Skeletal muscle satellite cell (primary cell): ENCODE results near the gene SORBS2.

Source experiments
- H3K27me3 ChIP-seq: 2 replicates; pipeline ENCODE4 v1.7.0; 2013; ENCODE audit warnings: low read length; ENCODE audit not compliant: control insufficient read depth, insufficient read depth
- H3K36me3 ChIP-seq: 2 replicates; pipeline ENCODE4 v1.7.0; 2013; ENCODE audit warnings: mild to moderate bottlenecking, control low read depth, low read length; ENCODE audit not compliant: insufficient read depth
- H3K4me1 ChIP-seq: 2 replicates; pipeline ENCODE4 v1.7.0; 2013; ENCODE audit warnings: low read length; ENCODE audit not compliant: control insufficient read depth, insufficient read depth
- H3K4me2 ChIP-seq: 2 replicates; pipeline ENCODE4 v1.7.0; 2013; ENCODE audit warnings: mild to moderate bottlenecking, low read length
- H3K4me3 ChIP-seq: 2 replicates; pipeline ENCODE4 v1.7.0; 2013; ENCODE audit warnings: low read length
- H3K9ac ChIP-seq: 2 replicates; pipeline ENCODE4 v1.7.0; 2013; ENCODE audit warnings: mild to moderate bottlenecking, low read depth, low read length, moderate library complexity
- H3K9me3 ChIP-seq: replicated peaks from 2 replicates; pipeline ENCODE4 v1.7.0; 2013; ENCODE audit warnings: mild to moderate bottlenecking, control low read depth, low read length

SORBS2 gene

GRCh38 chr4:185552254-185552653, 259.7 kb downstream of the SORBS2 start:
- Histone ChIP-seq H3K4me2 (no peak overlapping the region), H3K4me3 (no peak overlapping the region), H3K27me3 (peaks cover 4% of the 10 kb centered on the region), H3K9me3 (no peaks in the 10 kb centered on the region), H3K36me3 (no peaks in the 10 kb centered on the region), H3K4me1 (no peaks in the 10 kb centered on the region), H3K9ac (no peak overlapping the region)

- Histone ChIP-seq H3K27me3 (peaks cover 4% of the 10 kb centered on the region), H3K4me2 (no peak overlapping the region), H3K36me3 (no peaks in the 10 kb centered on the region), H3K4me3 (no peak overlapping the region), H3K9me3 (no peaks in the 10 kb centered on the region), H3K9ac (no peak overlapping the region), H3K4me1 (no peaks in the 10 kb centered on the region)
Measured at GRCh38 chr4:185550933-185551332, 261.1 kb downstream of the SORBS2 start.

- no peaks in the 10 kb centered on the region for H3K4me1 ChIP-seq
- H3K36me3 ChIP-seq = no peaks in the 10 kb centered on the region
- H3K4me3 ChIP-seq = no peak overlapping the region
- H3K27me3 ChIP-seq = peaks cover 4% of the 10 kb centered on the region
- no peak overlapping the region for H3K4me2 ChIP-seq
- H3K9me3 ChIP-seq = no peaks in the 10 kb centered on the region
- H3K9ac ChIP-seq = no peak overlapping the region
Measured at GRCh38 chr4:185549095-185549639, 262.8 kb downstream of the SORBS2 start.

GRCh38 chr4:185548587-185548986, 263.4 kb downstream of the SORBS2 start:
- Histone ChIP-seq H3K4me1 (no peaks in the 10 kb centered on the region), H3K27me3 (peaks cover 4% of the 10 kb centered on the region), H3K4me3 (no peak overlapping the region), H3K9me3 (no peaks in the 10 kb centered on the region), H3K36me3 (no peaks in the 10 kb centered on the region), H3K4me2 (no peak overlapping the region), H3K9ac (no peak overlapping the region)

- H3K4me3 ChIP-seq = no peak overlapping the region
- H3K4me2 ChIP-seq = no peak overlapping the region
- H3K4me1 ChIP-seq = no peaks in the 10 kb centered on the region
- no peaks in the 10 kb centered on the region for H3K36me3 ChIP-seq
- no peaks in the 10 kb centered on the region for H3K9me3 ChIP-seq
- no peaks in the 10 kb centered on the region for H3K27me3 ChIP-seq
- H3K9ac ChIP-seq = no peak overlapping the region
Measured at GRCh38 chr4:185546335-185546734, 265.7 kb downstream of the SORBS2 start.

GRCh38 chr4:185542626-185543315, 269.2 kb downstream of the SORBS2 start:
- H3K9ac ChIP-seq = no peak overlapping the region
- H3K27me3 ChIP-seq = peaks cover 23% of the 10 kb centered on the region
- no peak overlapping the region for H3K4me3 ChIP-seq
- no peak overlapping the region for H3K4me2 ChIP-seq
- no peaks in the 10 kb centered on the region for H3K4me1 ChIP-seq
- no peaks in the 10 kb centered on the region for H3K9me3 ChIP-seq
- no peaks in the 10 kb centered on the region for H3K36me3 ChIP-seq

GRCh38 chr4:185541251-185541727, 270.7 kb downstream of the SORBS2 start:
- H3K9ac ChIP-seq = no peak overlapping the region
- peaks cover 2% of the 10 kb centered on the region for H3K4me1 ChIP-seq
- no peak overlapping the region for H3K4me2 ChIP-seq
- H3K9me3 ChIP-seq = no peaks in the 10 kb centered on the region
- no peak overlapping the region for H3K4me3 ChIP-seq
- no peaks in the 10 kb centered on the region for H3K36me3 ChIP-seq
- peaks cover 23% of the 10 kb centered on the region for H3K27me3 ChIP-seq

GRCh38 chr4:185540487-185541120, 271.4 kb downstream of the SORBS2 start:
- no peak overlapping the region for H3K9ac ChIP-seq
- H3K36me3 ChIP-seq = no peaks in the 10 kb centered on the region
- no peak overlapping the region for H3K4me2 ChIP-seq
- H3K4me3 ChIP-seq = no peak overlapping the region
- H3K4me1 ChIP-seq = peaks cover 7% of the 10 kb centered on the region
- H3K27me3 ChIP-seq = peaks cover 23% of the 10 kb centered on the region
- H3K9me3 ChIP-seq = no peaks in the 10 kb centered on the region

GRCh38 chr4:185540040-185540439, 272.0 kb downstream of the SORBS2 start:
- H3K4me1 ChIP-seq = peaks cover 7% of the 10 kb centered on the region
- H3K4me3 ChIP-seq = no peak overlapping the region
- H3K9me3 ChIP-seq = no peaks in the 10 kb centered on the region
- no peak overlapping the region for H3K9ac ChIP-seq
- H3K36me3 ChIP-seq = no peaks in the 10 kb centered on the region
- H3K27me3 ChIP-seq = peaks cover 23% of the 10 kb centered on the region
- no peak overlapping the region for H3K4me2 ChIP-seq

GRCh38 chr4:185538806-185539205, 273.2 kb downstream of the SORBS2 start:
- Histone ChIP-seq H3K4me2 (no peak overlapping the region), H3K9me3 (no peaks in the 10 kb centered on the region), H3K4me1 (peaks cover 7% of the 10 kb centered on the region), H3K4me3 (no peak overlapping the region), H3K36me3 (no peaks in the 10 kb centered on the region), H3K27me3 (peaks cover 23% of the 10 kb centered on the region), H3K9ac (no peak overlapping the region)

GRCh38 chr4:185536411-185536709, 275.6 kb downstream of the SORBS2 start:
- Histone ChIP-seq H3K4me2 (peak overlapping the region; percentile 88), H3K4me1 (peaks cover 10% of the 10 kb centered on the region), H3K4me3 (peak overlapping the region; percentile 87), H3K9ac (peak overlapping the region; percentile 95), H3K9me3 (no peaks in the 10 kb centered on the region), H3K27me3 (peaks cover 23% of the 10 kb centered on the region), H3K36me3 (no peaks in the 10 kb centered on the region)
